ENCODE data around the gene FUT4. TPM values are rescaled to one million over a fixed set of nuclear protein-coding genes. Genes with fewer than 3 reads are reported as not detected.

The FUT4 gene
- total RNA-seq, 2 experiments from 2014 or later = 1.2 to 1.5 TPM

GRCh38 chr11:94574193-94574961 lies 30.7 kb downstream of the FUT4 start:
- no peaks in the 10 kb centered on the region for H4K20me1 ChIP-seq (ENCODE audit: insufficient read depth, low read length)
- H3K79me2 ChIP-seq (ENCODE audit: insufficient read depth, low read depth, low read length) = no peaks in the 10 kb centered on the region
- H3K9me3 ChIP-seq (ENCODE audit: low read length) = no peaks in the 10 kb centered on the region
- H3K9me2 ChIP-seq (ENCODE audit: insufficient read depth, low read length) = no peaks in the 10 kb centered on the region
- BruUV-seq (replicated peaks) = no TSS peak
- DNase-seq (ENCODE audit: low spot score) = no peak
- POLR2A ChIA-PET = no interaction called here
- CTCF ChIA-PET (ENCODE audit: unreplicated experiment) = no interaction called here
- no peak overlapping the region for H3K27ac ChIP-seq (ENCODE audit: low read depth, low read length, poor library complexity, severe bottlenecking)
- no peak overlapping the region for H3K4me3 ChIP-seq (ENCODE audit: low read depth, low read length, poor library complexity, severe bottlenecking)
- H3K4me2 ChIP-seq (ENCODE audit: low read length) = no peak overlapping the region
- H3K36me3 ChIP-seq (ENCODE audit: insufficient read depth, low read length) = no peaks in the 10 kb centered on the region
- intact Hi-C loops (cut with micrococcal nuclease; ENCODE audit: unreplicated experiment) = no loop called here
- H2AFZ ChIP-seq (ENCODE audit: low read length) = no peak overlapping the region
- no peak for TF ChIP-seq CTCF (conservative IDR thresholded peaks at IDR 0.05; ENCODE audit: low read length)
- no peak for TF ChIP-seq EZH2phosphoT487 (IDR thresholded peaks at IDR 0.05; ENCODE audit: borderline replicate concordance, low read depth, low read length)
- H3K4me1 ChIP-seq (ENCODE audit: insufficient read depth, low read length, poor library complexity, severe bottlenecking) = no peaks in the 10 kb centered on the region

- ChIA-PET POLR2A (interaction anchor here (1.3 kb wide), 1 partner anchor 11 kb away, joined by 3 read pairs; no protein-coding TSS in a partner anchor), CTCF (ENCODE audit: unreplicated experiment) (no interaction called here)
- no peaks in the 10 kb centered on the region for H4K20me1 ChIP-seq (ENCODE audit: insufficient read depth, low read length)
- no peak overlapping the region for H3K4me2 ChIP-seq (ENCODE audit: low read length)
- no peak overlapping the region for H3K4me3 ChIP-seq (ENCODE audit: low read depth, low read length, poor library complexity, severe bottlenecking)
- no peak for DNase-seq (ENCODE audit: low spot score)
- H3K9me2 ChIP-seq (ENCODE audit: insufficient read depth, low read length) = no peaks in the 10 kb centered on the region
- no peaks in the 10 kb centered on the region for H3K36me3 ChIP-seq (ENCODE audit: insufficient read depth, low read length)
- no TSS peak for BruUV-seq (replicated peaks)
- intact Hi-C loops (cut with micrococcal nuclease; ENCODE audit: unreplicated experiment) = no loop called here
- TF ChIP-seq EZH2phosphoT487 (IDR thresholded peaks at IDR 0.05; ENCODE audit: borderline replicate concordance, low read depth, low read length) (no peak), CTCF (conservative IDR thresholded peaks at IDR 0.05; ENCODE audit: low read length) (no peak)
- no peak overlapping the region for H2AFZ ChIP-seq (ENCODE audit: low read length)
- H3K27ac ChIP-seq (ENCODE audit: low read depth, low read length, poor library complexity, severe bottlenecking) = no peak overlapping the region
- H3K9me3 ChIP-seq (ENCODE audit: low read length) = no peaks in the 10 kb centered on the region
- no peaks in the 10 kb centered on the region for H3K4me1 ChIP-seq (ENCODE audit: insufficient read depth, low read length, poor library complexity, severe bottlenecking)
- H3K79me2 ChIP-seq (ENCODE audit: insufficient read depth, low read depth, low read length) = no peaks in the 10 kb centered on the region
These were observed 32.6 kb downstream of the FUT4 start for GRCh38 chr11:94576306-94576705.

GRCh38 chr11:94577841-94578240 lies 34.1 kb downstream of the FUT4 start:
- no peaks in the 10 kb centered on the region for H3K79me2 ChIP-seq (ENCODE audit: insufficient read depth, low read depth, low read length)
- no TSS peak for BruUV-seq (replicated peaks)
- TF ChIP-seq CTCF (conservative IDR thresholded peaks at IDR 0.05; ENCODE audit: low read length) (no peak), EZH2phosphoT487 (IDR thresholded peaks at IDR 0.05; ENCODE audit: borderline replicate concordance, low read depth, low read length) (no peak)
- H3K4me1 ChIP-seq (ENCODE audit: insufficient read depth, low read length, poor library complexity, severe bottlenecking) = no peaks in the 10 kb centered on the region
- intact Hi-C loops (cut with micrococcal nuclease; ENCODE audit: unreplicated experiment) = no loop called here
- no peak overlapping the region for H3K4me3 ChIP-seq (ENCODE audit: low read depth, low read length, poor library complexity, severe bottlenecking)
- no peaks in the 10 kb centered on the region for H3K36me3 ChIP-seq (ENCODE audit: insufficient read depth, low read length)
- ChIA-PET POLR2A (interaction anchor here (0.6 to 2.3 kb wide), 3 partner anchors 9 to 23 kb away, joined by 3 to 11 read pairs (median 4); no protein-coding TSS in a partner anchor), CTCF (ENCODE audit: unreplicated experiment) (no interaction called here)
- no peak for DNase-seq (ENCODE audit: low spot score)
- H3K9me3 ChIP-seq (ENCODE audit: low read length) = no peaks in the 10 kb centered on the region
- no peak overlapping the region for H2AFZ ChIP-seq (ENCODE audit: low read length)
- H3K4me2 ChIP-seq (ENCODE audit: low read length) = no peak overlapping the region
- no peaks in the 10 kb centered on the region for H3K9me2 ChIP-seq (ENCODE audit: insufficient read depth, low read length)
- H3K27ac ChIP-seq (ENCODE audit: low read depth, low read length, poor library complexity, severe bottlenecking) = no peak overlapping the region
- no peaks in the 10 kb centered on the region for H4K20me1 ChIP-seq (ENCODE audit: insufficient read depth, low read length)

Data from OCI-LY7 (cell line).